Measurements from ENCODE around the gene NEO1.

The NEO1 gene, protein sequence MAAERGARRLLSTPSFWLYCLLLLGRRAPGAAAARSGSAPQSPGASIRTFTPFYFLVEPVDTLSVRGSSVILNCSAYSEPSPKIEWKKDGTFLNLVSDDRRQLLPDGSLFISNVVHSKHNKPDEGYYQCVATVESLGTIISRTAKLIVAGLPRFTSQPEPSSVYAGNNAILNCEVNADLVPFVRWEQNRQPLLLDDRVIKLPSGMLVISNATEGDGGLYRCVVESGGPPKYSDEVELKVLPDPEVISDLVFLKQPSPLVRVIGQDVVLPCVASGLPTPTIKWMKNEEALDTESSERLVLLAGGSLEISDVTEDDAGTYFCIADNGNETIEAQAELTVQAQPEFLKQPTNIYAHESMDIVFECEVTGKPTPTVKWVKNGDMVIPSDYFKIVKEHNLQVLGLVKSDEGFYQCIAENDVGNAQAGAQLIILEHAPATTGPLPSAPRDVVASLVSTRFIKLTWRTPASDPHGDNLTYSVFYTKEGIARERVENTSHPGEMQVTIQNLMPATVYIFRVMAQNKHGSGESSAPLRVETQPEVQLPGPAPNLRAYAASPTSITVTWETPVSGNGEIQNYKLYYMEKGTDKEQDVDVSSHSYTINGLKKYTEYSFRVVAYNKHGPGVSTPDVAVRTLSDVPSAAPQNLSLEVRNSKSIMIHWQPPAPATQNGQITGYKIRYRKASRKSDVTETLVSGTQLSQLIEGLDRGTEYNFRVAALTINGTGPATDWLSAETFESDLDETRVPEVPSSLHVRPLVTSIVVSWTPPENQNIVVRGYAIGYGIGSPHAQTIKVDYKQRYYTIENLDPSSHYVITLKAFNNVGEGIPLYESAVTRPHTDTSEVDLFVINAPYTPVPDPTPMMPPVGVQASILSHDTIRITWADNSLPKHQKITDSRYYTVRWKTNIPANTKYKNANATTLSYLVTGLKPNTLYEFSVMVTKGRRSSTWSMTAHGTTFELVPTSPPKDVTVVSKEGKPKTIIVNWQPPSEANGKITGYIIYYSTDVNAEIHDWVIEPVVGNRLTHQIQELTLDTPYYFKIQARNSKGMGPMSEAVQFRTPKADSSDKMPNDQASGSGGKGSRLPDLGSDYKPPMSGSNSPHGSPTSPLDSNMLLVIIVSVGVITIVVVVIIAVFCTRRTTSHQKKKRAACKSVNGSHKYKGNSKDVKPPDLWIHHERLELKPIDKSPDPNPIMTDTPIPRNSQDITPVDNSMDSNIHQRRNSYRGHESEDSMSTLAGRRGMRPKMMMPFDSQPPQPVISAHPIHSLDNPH (N-terminal part only)

DNA sequence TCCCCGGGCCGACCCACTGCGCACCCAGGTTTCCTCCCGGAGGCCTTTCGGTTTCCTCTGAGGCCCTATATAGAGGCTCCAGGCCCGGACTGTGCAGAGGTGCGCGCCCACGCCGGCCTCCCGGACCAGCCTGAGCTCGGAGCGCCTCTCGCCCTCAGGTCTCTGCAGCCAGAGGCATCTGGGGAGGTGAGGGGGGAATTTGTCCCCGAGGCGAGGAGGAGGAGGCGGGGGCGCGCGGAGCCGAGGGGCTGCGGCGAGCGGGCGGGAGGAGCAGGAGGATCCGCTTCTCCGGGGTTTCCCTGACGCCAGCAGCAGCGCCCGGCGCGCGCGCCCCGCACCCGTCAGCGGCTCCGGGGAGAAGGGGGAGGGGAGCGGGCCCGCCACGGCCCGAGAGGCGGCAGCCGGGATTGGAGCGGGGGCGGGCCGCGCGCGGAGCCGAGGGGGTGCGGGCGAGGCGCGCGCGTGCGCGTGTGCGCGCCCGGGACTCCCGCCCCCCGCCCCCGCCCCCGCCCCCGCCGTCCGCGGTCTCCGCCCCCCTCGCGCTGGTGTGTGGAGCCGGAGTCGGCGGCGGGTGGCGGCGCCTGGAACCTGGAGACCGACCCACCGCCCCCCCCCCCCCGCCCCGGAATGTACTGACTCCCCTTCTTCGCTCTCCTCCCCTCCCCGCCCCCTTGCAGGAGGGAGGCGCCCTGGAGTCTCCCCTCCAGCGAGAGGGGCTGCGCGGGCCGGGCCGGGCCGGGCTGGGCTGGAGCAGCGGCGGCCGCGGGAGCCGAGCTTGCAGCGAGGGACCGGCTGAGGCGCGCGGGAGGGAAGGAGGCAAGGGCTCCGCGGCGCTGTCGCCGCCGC is at the start of gene NEO1:
TSS of gene NEO1 (plus strand) at position 657 of the 846 bp plus-strand sequence. CDS start 213 bp downstream, outside the sequence.
- DNase-seq (ENCODE audit: low read depth): peak; percentile 71

DNA sequence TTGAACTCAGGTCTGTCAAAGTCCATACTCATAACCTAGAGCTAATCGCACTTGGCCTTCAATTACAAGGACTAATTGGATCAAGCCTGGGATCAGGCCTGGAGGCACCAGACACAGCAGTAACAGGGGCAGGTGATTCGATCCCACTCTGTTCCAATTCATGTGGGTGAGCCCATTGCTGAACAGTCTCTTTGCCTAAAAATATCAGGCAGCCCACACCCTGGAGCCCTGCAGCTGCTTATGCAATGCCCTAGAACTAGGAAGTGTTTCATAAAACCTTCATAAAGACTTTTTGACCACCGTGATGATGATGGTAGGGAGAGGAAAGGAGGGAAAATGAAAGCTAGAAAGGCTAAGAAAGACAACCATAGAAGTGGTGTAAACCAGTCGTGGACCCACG is 47.8 kb upstream of the NEO1 start:
- DNase-seq (ENCODE audit: low read depth): no peak

DNA sequence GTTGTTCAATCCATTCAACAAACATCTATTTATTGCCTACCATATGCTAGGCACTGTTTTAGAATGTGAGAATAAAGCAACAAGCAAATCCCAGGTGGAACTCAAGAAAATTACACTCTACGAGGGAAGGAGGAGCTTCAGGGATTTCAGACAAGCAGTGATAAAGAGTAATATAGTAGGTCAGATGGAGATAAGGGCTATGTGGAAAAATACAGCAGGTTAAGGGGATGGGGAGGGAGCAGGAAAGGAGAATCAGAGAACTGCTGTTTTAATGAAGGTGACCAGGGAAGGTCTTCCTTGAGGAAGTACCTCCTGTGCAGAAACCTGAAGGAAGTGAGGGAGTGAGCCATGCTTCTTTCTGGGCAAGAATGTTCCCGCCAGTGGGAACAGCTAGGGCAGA is 47.2 kb upstream of the NEO1 start:
- DNase-seq (ENCODE audit: low read depth): no peak

DNA sequence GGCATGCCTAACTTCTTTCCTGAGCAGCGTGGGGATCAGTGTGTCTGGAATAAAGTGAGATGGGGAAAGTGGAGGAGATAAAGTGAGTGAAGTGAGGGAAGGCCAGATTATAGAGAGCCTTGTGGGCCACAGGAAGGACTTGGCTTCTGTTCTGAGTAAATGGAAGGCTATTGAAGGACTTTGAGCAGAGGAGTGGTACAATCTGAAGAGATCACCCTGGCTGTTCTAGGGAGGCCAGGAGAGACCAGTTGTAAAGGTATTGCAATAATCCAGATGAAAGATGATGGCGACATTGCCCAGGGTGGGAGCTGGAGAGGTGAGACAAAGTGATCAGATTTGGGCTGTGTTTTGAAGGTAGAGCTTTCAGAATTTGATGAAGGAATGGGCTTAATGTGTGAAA is 46.8 kb upstream of the NEO1 start:
- no peak for DNase-seq (ENCODE audit: low read depth)

DNA sequence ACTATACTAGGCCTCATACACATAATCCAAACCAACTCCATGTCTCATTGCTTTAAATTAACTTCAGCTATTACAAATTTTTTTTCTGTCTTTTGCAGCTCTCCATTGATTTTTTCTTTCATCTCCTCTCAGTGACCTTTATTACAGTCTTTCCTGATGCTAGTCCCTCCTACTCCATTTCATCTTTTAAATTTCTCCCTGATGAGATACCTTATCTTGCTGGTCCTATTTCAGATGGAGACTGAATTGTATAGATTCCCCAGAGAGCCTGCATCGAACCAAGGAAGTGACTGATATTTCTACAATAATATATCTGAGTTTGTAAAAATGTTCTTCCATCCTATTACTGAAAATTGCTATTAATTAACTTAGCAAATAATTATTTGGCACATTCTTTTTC is 45.7 kb upstream of the NEO1 start:
- DNase-seq (ENCODE audit: low read depth): no peak

DNA sequence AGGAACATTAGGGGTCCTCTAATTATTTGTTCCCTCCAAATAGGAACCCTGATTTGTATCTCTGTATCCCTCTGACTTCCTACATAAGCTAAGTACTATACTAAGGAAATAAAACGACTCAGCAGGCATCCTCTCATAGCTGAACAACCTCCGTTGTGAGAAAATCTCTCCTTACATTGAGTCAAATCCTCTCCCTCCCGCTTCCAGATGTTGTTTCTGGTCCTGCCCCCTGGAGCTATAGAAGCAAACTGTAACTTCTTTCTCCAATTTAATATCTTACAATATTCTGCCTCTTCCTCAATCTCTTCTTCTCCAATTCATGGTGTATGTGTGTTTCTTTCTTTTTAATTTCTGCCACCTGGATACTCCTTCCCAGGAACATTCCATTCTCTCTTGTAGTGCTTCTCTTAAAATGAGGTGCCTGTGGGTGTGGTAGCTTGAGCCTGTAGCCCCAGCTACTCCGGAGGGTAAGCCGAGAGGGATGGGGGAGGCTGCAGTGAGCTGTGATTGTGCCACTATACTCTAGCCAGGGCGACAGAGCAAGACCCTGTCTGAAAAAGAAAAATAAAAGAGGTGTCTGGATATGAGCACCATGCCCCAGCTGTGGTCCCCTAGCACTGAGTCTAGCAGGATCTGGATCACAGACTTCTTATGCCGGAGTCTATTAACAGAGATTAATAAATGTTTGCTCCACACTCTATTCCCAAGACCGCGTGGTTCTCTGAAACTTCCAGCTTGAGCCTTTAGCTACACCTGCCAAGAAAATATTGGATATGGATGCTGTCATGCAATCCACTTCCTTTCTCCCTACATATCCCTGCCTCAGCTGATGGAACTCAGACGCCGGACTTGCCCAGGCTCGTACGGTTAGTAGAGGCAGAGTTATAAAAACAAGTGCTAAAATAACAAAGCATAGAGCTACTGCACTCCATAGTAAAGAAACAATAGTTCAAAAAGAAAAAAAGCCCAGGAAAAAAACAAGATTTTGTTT is 42.9 kb upstream of the NEO1 start:
- no peak for DNase-seq (ENCODE audit: low read depth)

DNA sequence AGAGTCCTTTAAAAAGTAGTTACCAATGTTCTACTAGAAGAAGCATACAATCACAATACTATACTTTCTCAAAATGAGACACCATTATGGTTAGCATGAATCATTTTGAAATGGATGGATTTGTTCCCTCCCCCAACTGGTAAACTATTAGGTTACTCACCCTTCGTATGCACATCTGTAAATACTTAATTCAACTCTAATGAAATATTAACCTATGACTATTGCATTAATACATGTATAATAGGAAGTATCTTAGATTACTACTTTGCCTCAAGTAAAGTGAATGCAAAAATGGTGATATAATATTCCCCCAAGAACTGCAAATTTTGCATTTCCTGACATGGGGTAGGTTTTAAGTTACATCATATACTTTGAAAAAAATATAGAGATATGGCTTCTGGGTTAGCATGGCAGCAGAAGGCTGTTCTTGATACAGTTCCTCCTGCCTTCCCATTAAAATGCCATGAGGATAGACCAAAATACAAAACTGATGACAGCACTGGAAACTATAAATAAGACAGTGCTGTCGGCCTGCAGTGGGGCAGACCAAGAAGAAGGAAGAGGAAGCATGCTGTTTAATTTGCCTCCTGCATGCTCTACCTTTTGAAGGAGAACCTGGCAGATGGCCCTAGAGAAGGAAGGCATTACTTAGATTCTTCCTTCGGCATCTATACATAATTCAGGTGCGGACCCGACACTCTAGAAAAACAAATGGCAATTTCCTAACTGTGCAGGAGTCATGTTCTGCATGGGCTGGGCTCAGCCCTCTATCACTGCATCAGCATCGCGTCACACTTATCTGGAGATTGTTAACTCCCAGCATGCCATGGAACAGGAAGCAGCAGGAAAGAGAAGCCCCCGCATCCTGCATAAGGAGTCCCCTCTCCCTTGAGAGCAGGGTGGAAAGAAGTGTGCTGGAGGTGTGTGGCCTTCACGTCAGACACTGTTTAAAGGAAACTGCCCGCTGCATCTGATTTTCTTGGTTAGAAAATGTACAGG is 41.8 kb upstream of the NEO1 start:
- no peak for DNase-seq (ENCODE audit: low read depth)

DNA sequence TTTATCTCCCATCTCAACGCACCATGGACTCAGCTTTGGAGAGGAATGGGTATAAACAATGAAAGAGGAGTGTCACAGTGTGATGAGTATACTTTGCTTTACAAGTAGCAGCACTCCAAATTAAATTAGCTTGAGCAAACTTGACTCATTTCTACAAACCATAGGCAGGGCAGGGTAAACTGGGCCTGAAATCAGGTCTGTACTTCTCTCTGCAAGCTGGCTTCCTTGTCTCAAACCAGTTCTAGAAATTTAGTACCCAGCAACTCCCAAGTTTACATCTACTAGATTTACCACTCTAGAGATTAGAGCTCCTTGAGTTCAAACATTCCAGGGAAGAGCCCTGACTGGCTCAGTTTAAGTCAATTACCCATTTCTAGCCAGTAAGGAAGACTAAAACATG is 37.4 kb upstream of the NEO1 start:
- DNase-seq (ENCODE audit: low read depth): no peak

DNA sequence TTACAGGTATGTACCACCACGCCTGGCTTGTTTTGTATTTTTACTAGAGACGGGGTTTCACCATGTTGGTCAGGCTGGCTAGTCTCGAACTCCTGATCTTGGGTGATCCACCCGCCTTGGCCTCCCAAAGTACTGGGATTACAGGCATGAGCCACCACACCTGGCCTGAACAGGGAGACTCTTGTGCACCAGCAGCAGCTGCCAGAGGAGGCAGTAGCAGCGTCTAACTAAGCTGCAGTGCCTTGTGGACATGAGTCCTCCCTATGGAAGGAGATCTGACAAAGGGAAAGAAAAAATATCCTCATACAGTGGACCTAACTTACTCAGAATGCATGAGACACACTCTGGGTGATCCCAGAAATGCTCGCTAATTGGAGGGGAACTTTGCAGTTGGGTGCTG is 36.8 kb upstream of the NEO1 start:
- DNase-seq (ENCODE audit: low read depth): no peak

DNA sequence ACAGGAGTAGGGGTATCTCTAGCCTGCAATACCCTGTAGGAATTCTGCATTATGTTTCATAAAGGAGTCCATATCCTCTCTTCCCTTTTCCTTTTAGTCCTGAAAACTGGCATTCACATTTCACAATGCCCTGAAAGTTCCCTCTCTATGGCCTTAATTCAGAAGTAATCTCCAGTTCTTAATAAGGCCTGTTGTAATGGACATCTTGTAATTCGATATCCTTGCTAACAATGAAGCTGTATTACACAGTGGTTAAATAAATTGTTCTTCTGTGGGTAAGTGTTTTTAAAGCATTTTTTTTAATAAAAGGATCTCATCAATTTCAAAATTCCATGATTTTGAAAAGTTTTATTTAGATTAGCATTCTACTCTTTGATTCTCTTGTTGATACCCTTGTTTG is 34.3 kb upstream of the NEO1 start:
- no peak for DNase-seq (ENCODE audit: low read depth)

DNA sequence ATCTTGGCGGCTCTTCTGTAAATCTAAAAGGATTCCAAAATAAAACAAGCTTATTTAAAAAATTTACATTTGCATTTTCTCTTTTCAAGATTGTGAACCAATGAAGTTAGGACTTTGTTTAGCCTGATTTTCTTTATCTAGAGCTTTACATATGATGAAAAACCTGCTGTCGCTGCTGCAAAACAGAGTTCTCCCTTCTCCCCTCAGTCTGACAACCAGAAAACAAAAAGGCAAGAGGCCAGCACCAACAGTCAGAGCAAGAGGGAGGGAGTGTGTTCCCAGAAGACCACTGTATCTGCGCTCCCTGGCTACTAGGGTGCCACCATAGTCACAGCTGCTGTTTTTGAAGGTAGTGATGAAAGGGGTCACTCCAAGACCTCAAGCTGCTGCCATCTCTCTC is 33.1 kb upstream of the NEO1 start:
- DNase-seq (ENCODE audit: low read depth): no peak

DNA sequence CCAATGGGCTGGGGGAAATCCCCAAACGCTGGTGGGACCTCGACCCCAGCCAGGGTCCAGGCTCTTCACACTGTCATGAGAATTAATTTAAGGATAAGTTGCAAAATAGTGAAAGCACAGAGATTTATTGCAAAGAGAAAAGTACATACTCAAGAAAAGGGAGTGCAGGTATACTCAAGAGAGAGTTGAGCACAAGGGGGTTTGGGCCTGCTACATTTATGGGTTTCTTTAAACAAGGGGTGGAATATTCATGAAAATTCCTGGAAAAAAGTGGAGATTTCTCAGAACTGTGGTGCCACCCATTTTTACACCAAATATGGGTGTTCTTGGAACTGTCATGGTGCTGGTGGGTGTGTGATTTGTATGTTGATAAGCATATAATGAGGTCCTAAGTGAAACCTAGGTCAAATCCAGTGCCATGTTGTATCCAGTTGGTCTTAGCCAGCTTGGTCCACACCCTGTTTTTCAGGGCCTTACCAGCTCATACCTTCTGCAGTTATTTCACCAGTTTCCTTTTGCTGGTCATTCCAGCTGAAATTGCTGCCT is 32.6 kb upstream of the NEO1 start:
- DNase-seq (ENCODE audit: low read depth): no peak

DNA sequence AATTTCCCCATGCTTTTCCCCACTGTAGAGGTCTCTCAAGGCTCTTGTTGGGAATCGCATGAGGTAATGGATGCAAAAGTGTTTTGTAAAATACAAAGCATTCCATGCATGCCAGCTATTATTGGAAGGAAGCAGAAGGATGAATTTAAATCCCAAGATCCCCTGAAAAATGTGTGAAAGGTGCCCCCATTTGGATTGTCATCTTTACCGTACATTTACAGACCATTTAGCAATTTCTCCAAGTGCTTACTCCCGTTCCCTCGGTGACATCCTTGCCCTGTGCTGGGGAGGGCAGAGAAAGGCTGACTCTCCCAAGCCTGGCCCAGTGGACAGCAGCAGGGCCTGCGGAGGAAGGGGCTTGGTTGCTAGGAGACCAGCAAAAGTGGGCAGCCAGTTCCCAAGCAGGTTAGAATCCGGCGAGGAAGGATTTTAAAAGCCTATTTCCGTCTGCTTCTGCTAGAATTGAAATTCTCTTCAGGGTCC is 31.1 kb upstream of the NEO1 start:
- no peak for DNase-seq (ENCODE audit: low read depth)

DNA sequence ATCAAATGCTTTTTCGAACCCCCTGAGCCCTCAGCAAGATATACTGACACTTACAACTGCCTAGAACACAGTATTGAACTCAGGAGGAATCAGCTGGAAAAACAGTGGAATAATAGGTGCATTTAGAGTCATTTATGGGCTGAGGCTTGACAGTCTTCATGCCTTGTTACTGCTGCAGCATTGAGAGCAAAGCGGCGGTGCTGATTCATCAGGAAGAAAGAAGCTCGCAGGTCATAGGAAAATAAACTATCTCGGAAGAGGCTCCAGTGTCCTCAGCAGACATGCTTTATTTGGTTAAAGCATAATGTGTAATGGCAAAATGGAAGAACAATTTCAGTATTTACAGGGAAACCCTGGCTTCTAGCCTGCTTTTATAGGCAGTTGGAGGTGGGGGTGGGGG is 30.1 kb upstream of the NEO1 start:
- DNase-seq (ENCODE audit: low read depth): no peak

DNA sequence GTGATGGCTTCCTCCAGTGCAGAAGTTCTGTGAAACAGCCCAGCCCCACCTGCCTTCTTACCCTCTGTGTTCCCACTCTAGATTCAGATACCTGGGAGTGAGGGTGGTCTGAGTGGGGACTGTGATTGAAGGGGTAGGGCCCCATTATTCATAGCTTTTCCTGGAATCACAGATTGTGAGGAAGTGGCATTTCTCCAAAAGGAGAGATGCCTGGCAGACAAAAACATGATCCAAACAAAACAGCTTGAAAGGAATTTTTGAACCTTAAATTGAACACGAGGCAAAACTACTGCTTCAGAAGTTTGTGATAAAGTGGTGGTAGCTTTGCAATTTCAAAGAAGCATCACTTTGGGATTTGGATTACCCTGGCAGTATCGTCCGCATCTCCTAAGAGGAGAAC is 29.2 kb upstream of the NEO1 start:
- DNase-seq (ENCODE audit: low read depth): no peak

DNA sequence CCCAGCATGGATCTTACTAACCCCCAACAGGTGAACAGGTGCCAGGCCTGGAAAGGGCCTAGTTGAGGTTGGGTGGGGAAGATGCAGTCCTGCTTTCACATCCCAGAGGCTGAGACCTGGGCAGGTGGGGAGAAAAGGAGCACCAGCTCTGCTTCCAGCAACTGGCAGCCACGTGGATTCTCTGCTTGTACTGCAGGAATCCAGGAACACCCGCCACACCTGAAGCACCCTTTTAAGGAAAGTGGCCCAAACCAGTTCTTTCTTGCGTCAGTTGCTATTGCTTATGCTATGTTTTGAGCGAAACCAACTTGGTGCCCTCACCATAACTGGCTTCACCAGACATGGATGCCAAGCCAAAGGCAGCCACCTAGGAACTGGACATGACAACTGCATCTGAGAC is 28.1 kb upstream of the NEO1 start:
- DNase-seq (ENCODE audit: low read depth): no peak

DNA sequence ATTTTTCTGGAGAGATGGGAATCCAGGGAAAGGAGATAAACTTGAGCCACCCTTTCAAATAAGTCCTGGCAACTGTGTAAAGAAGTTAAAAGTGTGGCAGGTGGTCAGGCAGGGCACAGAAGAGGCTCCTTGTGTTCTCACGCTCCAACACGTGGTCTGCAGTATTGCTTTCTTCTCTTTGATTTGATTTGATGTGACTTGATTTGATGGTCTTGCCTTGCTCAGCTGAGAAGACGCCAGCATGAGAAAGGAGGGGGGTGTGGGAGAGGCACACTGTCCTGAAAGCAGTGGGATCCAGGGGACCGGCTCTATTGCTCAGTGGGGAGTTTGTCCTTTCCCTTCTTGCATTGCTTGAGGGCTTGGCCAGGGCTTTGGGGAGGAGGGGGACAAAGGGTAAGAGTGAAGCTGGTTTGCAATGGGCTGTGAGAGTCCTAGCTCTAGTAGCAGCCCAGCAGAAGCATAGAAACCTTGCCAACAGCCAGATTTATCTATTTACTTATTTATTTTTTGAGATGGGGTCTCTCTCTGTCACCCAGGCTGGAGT is 25.7 kb upstream of the NEO1 start:
- DNase-seq (ENCODE audit: low read depth): no peak

DNA sequence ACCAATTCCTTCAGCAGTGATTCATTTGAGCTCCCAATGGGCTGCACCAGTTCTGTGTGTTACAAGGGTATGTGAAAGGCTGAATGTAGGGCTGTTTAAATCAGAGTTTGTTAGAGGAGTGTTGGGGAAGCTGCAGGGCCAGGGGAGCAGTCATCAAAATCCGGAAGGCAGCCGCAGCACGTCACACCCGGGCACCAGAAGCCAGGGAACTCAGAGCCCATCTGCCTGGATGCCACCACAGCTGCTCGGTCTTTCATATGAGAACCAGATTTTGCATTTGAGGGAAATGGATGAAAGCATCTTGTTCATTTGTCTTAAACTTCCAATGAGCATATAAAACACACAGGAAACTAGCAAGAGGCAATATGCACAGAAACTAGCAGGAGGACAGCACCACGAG is 24.2 kb upstream of the NEO1 start:
- no peak for DNase-seq (ENCODE audit: low read depth)

All from activated T-cell treated with anti-CD3 and anti-CD28 coated beads for 48 hours (primary cell).